PC-9 (cell line): ENCODE results near the gene LYRM1. TPM values are rescaled to one million over a fixed set of nuclear protein-coding genes. Genes with fewer than 3 reads are reported as not detected.
A peak's percentile ranks its signal among the peaks of the same experiment; 100 is the strongest.

ENCODE experiments used
- BruUV-seq: library from RNA; stranded (reverse); fragments of 400-500 nt; replicated peaks from 2 replicates; lab custom pipeline; 2021; lab: Mats Ljungman, UMichigan
- CTCF ChIA-PET: fragments of 300-600 bp; sonication (Branson Sonifier 250); formaldehyde crosslinking; loops from one replicate; lab custom pipeline; 2022; ENCODE audit warnings: antibody characterized with exemption; lab: Charles Lee
- POLR2A ChIA-PET: fragments of 300-600 bp; sonication (Branson Sonifier 250); formaldehyde crosslinking; loops from one replicate; lab custom pipeline; 2022; ENCODE audit warnings: antibody characterized with exemption; ENCODE audit not compliant: unreplicated experiment; lab: Charles Lee
- DNase-seq, 2 experiments: peaks; one replicate each; pipeline versions ENCODE4 v3.0.0 to v3.0.0-alpha.2; 2015 to 2022; ENCODE audit warnings: mixed read lengths in 1 of 2
- H2AFZ ChIP-seq: fragments of 200-600 bp; sonication (generic); 2 replicates; pipeline ENCODE4 v1.8.1; 2017; ENCODE audit warnings: antibody characterized with exemption
- H3F3A ChIP-seq: fragments of 200-600 bp; sonication (generic); 2 replicates; pipeline ENCODE4 v1.8.1; 2017; ENCODE audit warnings: antibody characterized with exemption, mild to moderate bottlenecking, low read depth; ENCODE audit not compliant: insufficient read depth
- H3K27ac ChIP-seq: fragments of 200-600 bp; sonication (generic); 2 replicates; pipeline ENCODE4 v1.6.1; 2016; ENCODE audit warnings: mixed run types
- H3K27me3 ChIP-seq: fragments of 200-600 bp; sonication (generic); 2 replicates; pipeline ENCODE4 v1.6.1; 2016; ENCODE audit warnings: low read depth, mixed run types; ENCODE audit not compliant: insufficient read depth
- H3K36me3 ChIP-seq: fragments of 200-600 bp; sonication (generic); 2 replicates; pipeline ENCODE4 v1.6.1; 2016; ENCODE audit warnings: low read depth, mixed run types
- H3K4me1 ChIP-seq: fragments of 200-600 bp; sonication (generic); replicated peaks from 2 replicates; pipeline ENCODE4 v1.6.1; 2016; ENCODE audit warnings: mixed run types; ENCODE audit not compliant: insufficient read depth
- H3K4me2 ChIP-seq: fragments of 200-600 bp; sonication (generic); 2 replicates; pipeline ENCODE4 v1.6.1; 2017; ENCODE audit warnings: mixed run types
- H3K4me3 ChIP-seq: fragments of 200-600 bp; sonication (generic); 2 replicates; pipeline ENCODE4 v1.6.1; 2016; ENCODE audit warnings: mixed run types
- H3K79me2 ChIP-seq: fragments of 200-600 bp; sonication (generic); 2 replicates; pipeline ENCODE4 v1.6.1; 2017; ENCODE audit warnings: low read depth, mixed run types
- H3K9me2 ChIP-seq: fragments of 200-600 bp; sonication (generic); 2 replicates; pipeline ENCODE4 v1.8.1; 2017; ENCODE audit warnings: mild to moderate bottlenecking; ENCODE audit not compliant: insufficient read depth
- H3K9me3 ChIP-seq: fragments of 200-600 bp; sonication (generic); 2 replicates; pipeline ENCODE4 v1.8.1; 2016; ENCODE audit warnings: low read depth; ENCODE audit not compliant: insufficient read depth
- H4K20me1 ChIP-seq: fragments of 200-600 bp; sonication (generic); 2 replicates; pipeline ENCODE4 v1.8.1; 2017; ENCODE audit not compliant: insufficient read depth
- EZH2 ChIP-seq: fragments of 200-600 bp; sonication (generic); IDR thresholded peaks from 2 replicates; pipeline ENCODE4 v1.8.0; 2017; ENCODE audit warnings: antibody characterized with exemption, low read depth
- intact Hi-C: fragments of 100-400 bp; cut with micrococcal nuclease; formaldehyde crosslinking; loops from one replicate; pipeline ENCODE4 v1.10.0; 2022; ENCODE audit not compliant: unreplicated experiment
- total RNA-seq: library from RNA; stranded (reverse); gene quantifications from 2 replicates; pipeline ENCODE4 v1.2.3, GENCODE V29; 2021
- TF ChIP-seq, protein P1 (sequence below): fragments of 200-600 bp; sonication (generic); conservative IDR thresholded peaks from 2 replicates; pipeline ENCODE4 v1.6.1; 2017; ENCODE audit warnings: mixed run types, antibody characterized with exemption, mild to moderate bottlenecking, moderate library complexity

LYRM1 gene
- total RNA-seq, 1 experiment from 2014 or later: 51.7 TPM

- Histone ChIP-seq H2AFZ (no peak overlapping the region), H3F3A (no peaks in the 10 kb centered on the region), H3K27ac (no peak overlapping the region), H3K4me2 (no peak overlapping the region), H3K27me3 (no peaks in the 10 kb centered on the region), H3K4me1 (no peaks in the 10 kb centered on the region), H3K9me2 (no peaks in the 10 kb centered on the region), H3K9me3 (no peaks in the 10 kb centered on the region; the same call in 1 of the 2 replicates), H3K79me2 (peaks cover 74% of the 10 kb centered on the region), H4K20me1 (peaks cover 4% of the 10 kb centered on the region), H3K36me3 (peaks cover 19% of the 10 kb centered on the region; the same call in 1 of the 2 replicates), H3K4me3 (no peak overlapping the region)
- ChIA-PET CTCF (no interaction called here), POLR2A (no interaction called here)
- intact Hi-C loops: no loop called here
- no peak for DNase-seq
- BruUV-seq: no TSS peak
- TF ChIP-seq EZH2: no peak
- TF ChIP-seq, protein P1, sequence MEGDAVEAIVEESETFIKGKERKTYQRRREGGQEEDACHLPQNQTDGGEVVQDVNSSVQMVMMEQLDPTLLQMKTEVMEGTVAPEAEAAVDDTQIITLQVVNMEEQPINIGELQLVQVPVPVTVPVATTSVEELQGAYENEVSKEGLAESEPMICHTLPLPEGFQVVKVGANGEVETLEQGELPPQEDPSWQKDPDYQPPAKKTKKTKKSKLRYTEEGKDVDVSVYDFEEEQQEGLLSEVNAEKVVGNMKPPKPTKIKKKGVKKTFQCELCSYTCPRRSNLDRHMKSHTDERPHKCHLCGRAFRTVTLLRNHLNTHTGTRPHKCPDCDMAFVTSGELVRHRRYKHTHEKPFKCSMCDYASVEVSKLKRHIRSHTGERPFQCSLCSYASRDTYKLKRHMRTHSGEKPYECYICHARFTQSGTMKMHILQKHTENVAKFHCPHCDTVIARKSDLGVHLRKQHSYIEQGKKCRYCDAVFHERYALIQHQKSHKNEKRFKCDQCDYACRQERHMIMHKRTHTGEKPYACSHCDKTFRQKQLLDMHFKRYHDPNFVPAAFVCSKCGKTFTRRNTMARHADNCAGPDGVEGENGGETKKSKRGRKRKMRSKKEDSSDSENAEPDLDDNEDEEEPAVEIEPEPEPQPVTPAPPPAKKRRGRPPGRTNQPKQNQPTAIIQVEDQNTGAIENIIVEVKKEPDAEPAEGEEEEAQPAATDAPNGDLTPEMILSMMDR: no peak
These were observed 10.8 kb upstream of the LYRM1 start for GRCh38 chr16:20889625-20890275.

- peaks cover 37% of the 10 kb centered on the region; the same call in 1 of the 2 replicates for H3K36me3 ChIP-seq
- H3K4me3 ChIP-seq: no peak overlapping the region
- H3K9me3 ChIP-seq: no peaks in the 10 kb centered on the region
- no peak overlapping the region for H2AFZ ChIP-seq
- BruUV-seq: no TSS peak
- H3K9me2 ChIP-seq: no peaks in the 10 kb centered on the region
- no peak overlapping the region for H3K27ac ChIP-seq
- H4K20me1 ChIP-seq: peaks cover 7% of the 10 kb centered on the region; the same call in 1 of the 2 replicates
- H3K27me3 ChIP-seq: no peaks in the 10 kb centered on the region
- no peak overlapping the region for H3K4me2 ChIP-seq
- peaks cover 86% of the 10 kb centered on the region for H3K79me2 ChIP-seq
- no peak for TF ChIP-seq EZH2
- TF ChIP-seq, protein P1: no peak
- CTCF ChIA-PET: interaction anchor here (0.6 kb wide), 1 partner anchor 1300 kb away, joined by 9 read pairs; no protein-coding TSS in a partner anchor
- intact Hi-C loops: no loop called here
- H3F3A ChIP-seq: no peaks in the 10 kb centered on the region; the same call in 1 of the 2 replicates
- POLR2A ChIA-PET: interaction anchor here (0.5 kb wide), 1 partner anchor 13 kb away, joined by 3 read pairs; no protein-coding TSS in a partner anchor
- no peak for DNase-seq
- H3K4me1 ChIP-seq: peaks cover 26% of the 10 kb centered on the region
These were observed 6.2 kb upstream of the LYRM1 start for GRCh38 chr16:20894388-20894787.

- Histone ChIP-seq H3K9me3 (no peaks in the 10 kb centered on the region), H3K27ac (no peak overlapping the region), H3K4me2 (peak overlapping the region; percentile 96), H3K9me2 (no peaks in the 10 kb centered on the region), H3K36me3 (peaks cover 24% of the 10 kb centered on the region; the same call in 1 of the 2 replicates), H3F3A (peaks cover 16% of the 10 kb centered on the region), H2AFZ (no peak overlapping the region), H3K4me1 (peaks cover 34% of the 10 kb centered on the region), H3K27me3 (no peaks in the 10 kb centered on the region), H4K20me1 (peaks cover 7% of the 10 kb centered on the region; the same call in 1 of the 2 replicates), H3K79me2 (peaks cover 86% of the 10 kb centered on the region), H3K4me3 (no peak overlapping the region)
- ChIA-PET CTCF (interaction anchor here (0.5 kb wide), 1 partner anchor 77 kb away, joined by 3 read pairs; no protein-coding TSS in a partner anchor), POLR2A (interaction anchor here (0.5 kb wide), 1 partner anchor 12 kb away, joined by 3 read pairs; no protein-coding TSS in a partner anchor)
- intact Hi-C loops: no loop called here
- DNase-seq: no peak
- BruUV-seq: no TSS peak
- TF ChIP-seq, protein P1: no peak
- no peak for TF ChIP-seq EZH2
These were observed 3.2 kb upstream of the LYRM1 start for GRCh38 chr16:20897253-20897897.
